Adrenal gland (tissue), 5 donors: ENCODE data around the gene VPS50.

Experiments used
- CTCF ChIP-seq, 6 experiments: fragments of 450-650 bp in 4 of 6; fragments of 200-600 bp in 2 of 6; sonication (generic) in 1 of 6; IDR thresholded peaks; 1 replicate in 5 of 6; 2 replicates in 1 of 6; pipeline versions ENCODE4 v1.5.1 to v1.8.0; 2016 to 2021; ENCODE audit warnings: antibody characterized with exemption in 6 of 6, mild to moderate bottlenecking in 2 of 6, moderate library complexity in 1 of 6
- POLR2A ChIP-seq, 2 donors: fragments of 450-650 bp; IDR thresholded peaks; one replicate each; pipeline ENCODE4 v1.6.1; 2017; ENCODE audit warnings: antibody characterized with exemption in 2 of 2, mild to moderate bottlenecking in 2 of 2, moderate library complexity in 1 of 2
- donor health status: DM: no; HTN: no; CAD: no.

- TF ChIP-seq POLR2A (IDR thresholded peaks at IDR 0.05) = no peak
- no peak for TF ChIP-seq CTCF (IDR thresholded peaks at IDR 0.05)
Measured at GRCh38 chr7:93307131-93307660, 75.0 kb downstream of the VPS50 start.
